ENCODE data around the gene TSPAN18. TPM values are rescaled to one million over a fixed set of nuclear protein-coding genes. Genes with fewer than 3 reads are reported as not detected.

Gene TSPAN18
- total and polyA plus RNA-seq, 2 of the 8 experiments (the other 6 are each of a cell fraction or from before 2014, with no cell fraction given): 5.2 to 10.2 TPM

- Histone ChIP-seq H4K5ac (ENCODE audit: insufficient read length, low read depth, low read length) (no peak overlapping the region), H3K4me1 (replicated peaks in 1 of 4; ENCODE audit: control insufficient read depth in 3 of 4, insufficient read depth in 4 of 4, low read length in 3 of 4) (peaks cover 8 to 21% (median 12%) of the 10 kb centered on the region in 4 experiments), H2BK5ac (ENCODE audit: low read depth, low read length) (no peak overlapping the region), H2AFZ (ENCODE audit: low read length) (no peak overlapping the region), H3K4ac (replicated peaks; ENCODE audit: insufficient read length, low read depth, low read length) (no peak overlapping the region), H3K79me2 (ENCODE audit: control insufficient read depth in 1 of 2, insufficient read depth in 2 of 2, low read length in 2 of 2) (no peaks in the 10 kb centered on the region), H3K36me3 (ENCODE audit: control insufficient read depth in 2 of 4, insufficient read depth in 4 of 4, low read length in 3 of 4) (no peaks in the 10 kb centered on the region), H2BK15ac (ENCODE audit: low read length) (0 out of 2 replicates have a peak overlapping the region, but pooled peaks have one; percentile 61), H3K14ac (ENCODE audit: insufficient read length) (no peak overlapping the region), H2BK12ac (ENCODE audit: low read depth, low read length) (0 out of 2 replicates have a peak overlapping the region, but pooled peaks have one; percentile 29), H3K18ac (ENCODE audit: extremely low read depth, low read length) (no peak overlapping the region), H3K27me3 (replicated peaks in 1 of 4; ENCODE audit: control insufficient read depth in 3 of 4, extremely low read depth in 1 of 4, insufficient read depth in 3 of 4, low read length in 3 of 4) (peaks cover 0 to 26% (median 17%) of the 10 kb centered on the region in 4 experiments; a peak in 6 of 7 replicates), H3K9ac (replicated peaks in 1 of 4; ENCODE audit: extremely low read depth in 1 of 4, low read depth in 3 of 4, low read length in 3 of 4) (no peak overlapping the region), H3K23ac (ENCODE audit: insufficient read length) (no peak overlapping the region), H3K23me2 (ENCODE audit: low read depth, low read length) (no peaks in the 10 kb centered on the region; the same call in 1 of the 2 replicates), H2BK120ac (replicated peaks; ENCODE audit: low read depth, low read length) (no peak overlapping the region), H3K4me2 (ENCODE audit: insufficient read depth in 1 of 2, low read depth in 2 of 2, low read length in 2 of 2) (no peak overlapping the region), H4K91ac (replicated peaks; ENCODE audit: insufficient read length, low read length) (no peak overlapping the region), H3K27ac (ENCODE audit: low read depth, low read length) (no peak overlapping the region), H3K56ac (replicated peaks; ENCODE audit: insufficient read length, low read depth, low read length) (no peak overlapping the region), H2BK20ac (ENCODE audit: low read length) (no peak overlapping the region), H3K9me3 (ENCODE audit: insufficient read depth in 2 of 2, low read depth in 1 of 2, low read length in 1 of 2) (no peaks in the 10 kb centered on the region), H3K79me1 (ENCODE audit: low read depth, low read length) (no peaks in the 10 kb centered on the region), H2AK5ac (ENCODE audit: low read depth, low read length) (0 out of 2 replicates have a peak overlapping the region, but pooled peaks have one; percentile 10), H3K4me3 (ENCODE audit: extremely low read depth in 1 of 4, insufficient read depth in 2 of 4, low read depth in 3 of 4, low read length in 4 of 4) (no peak overlapping the region), H4K8ac (ENCODE audit: extremely low read depth, insufficient read depth, low read length) (peak overlapping the region; percentile 83), H4K20me1 (replicated peaks in 1 of 2; ENCODE audit: control insufficient read depth in 1 of 2, insufficient read depth in 2 of 2, low read length in 2 of 2) (no peaks in the 10 kb centered on the region)
- TF ChIP-seq POLR2AphosphoS5 (IDR thresholded peaks at IDR 0.05; ENCODE audit: low read depth, low read length) (no peak), KDM1A (IDR thresholded peaks at IDR 0.05; ENCODE audit: borderline replicate concordance, low read length) (no peak), SRF (IDR thresholded peaks at IDR 0.05; ENCODE audit: low read depth, low read length) (no peak), PHF8 (conservative IDR thresholded peaks at IDR 0.05; ENCODE audit: low read depth, low read length) (no peak), ASH2L (IDR thresholded peaks at IDR 0.05; ENCODE audit: low read length) (no peak)
- WGBS, 2 experiments (ENCODE audit: extremely low coverage in 1 of 2, insufficient coverage in 1 of 2, insufficient read length in 1 of 2, insufficient replicate concordance in 2 of 2, low coverage in 1 of 2, low lambda C conversion rate in 2 of 2, missing lambda C conversion rate in 1 of 2): 88% methylated on average over 6 of the region's 6 CpGs; no CpG with 5 or more reads in 1 of the 2 experiments
- CTCF ChIA-PET (ENCODE audit: partially characterized antibody): interaction anchor here (0.8 to 3.2 kb wide), 7 partner anchors 12 to 207 kb away, joined by 3 to 8 read pairs (median 4); no protein-coding TSS in a partner anchor
- POLR2A ChIA-PET (ENCODE audit: partially characterized antibody): interaction anchor here (0.7 kb wide), 1 partner anchor 108 kb away, joined by 3 read pairs; no protein-coding TSS in a partner anchor
- DNase-seq (ENCODE audit: low read depth in 1 of 2, low spot score in 2 of 2) (no peak), FAIRE-seq (no peak)
Observed at GRCh38 chr11:44880511-44880910, 153.7 kb downstream of the TSPAN18 start.
